IMR-90 (cell line): Measurements from ENCODE around the gene PAQR4. TPM values are rescaled to one million over a fixed set of nuclear protein-coding genes. Genes with fewer than 3 reads are reported as not detected.

ENCODE experiments used
- ATAC-seq: fragments of 200-7000 bp; cut with Tn5 transposase; 2 replicates; pipeline ENCODE4 v1.9.1; 2020; ENCODE audit warnings: low read depth, mild to moderate bottlenecking, moderate library complexity
- BruUV-seq: library from RNA; stranded (reverse); fragments of 400-500 nt; replicated peaks from 2 replicates; lab custom pipeline; 2021; lab: Mats Ljungman, UMichigan
- CTCF ChIA-PET: fragments of 300-600 bp; formaldehyde crosslinking; extraction: SDS; loops from one replicate; lab custom pipeline; 2021; ENCODE audit warnings: antibody characterized with exemption; lab: Yijun Ruan, JAX
- POLR2A ChIA-PET: fragments of 300-600 bp; sonication (Branson Sonifier 250); formaldehyde crosslinking; loops from one replicate; lab custom pipeline; 2022; ENCODE audit warnings: antibody characterized with exemption; ENCODE audit not compliant: unreplicated experiment; lab: Charles Lee
- DNase-seq: peaks from one replicate; pipeline ENCODE4 v3.0.0; 2013
- H2AFZ ChIP-seq: replicated peaks from 2 replicates; pipeline ENCODE3; 2013; ENCODE audit warnings: low read length, mild to moderate bottlenecking; ENCODE audit not compliant: poor library complexity
- H2AK5ac ChIP-seq: 2 replicates; pipeline ENCODE4 v1.6.1; 2013; ENCODE audit warnings: low read depth, low read length, inconsistent platforms
- H2AK9ac ChIP-seq: replicated peaks from 2 replicates; pipeline ENCODE3; 2013; ENCODE audit warnings: mild to moderate bottlenecking, low read depth, low read length, moderate library complexity; ENCODE audit not compliant: poor library complexity
- H2BK120ac ChIP-seq: 2 replicates; pipeline ENCODE4 v1.6.1; 2013; ENCODE audit warnings: low read depth, low read length, inconsistent platforms
- H2BK15ac ChIP-seq: 3 replicates; pipeline ENCODE4 v1.6.1; 2013; ENCODE audit warnings: low read depth, low read length, inconsistent platforms
- H2BK20ac ChIP-seq: 2 replicates; pipeline ENCODE4 v1.6.1; 2013; ENCODE audit warnings: low read depth, mild to moderate bottlenecking, inconsistent platforms, low read length, moderate library complexity
- H2BK5ac ChIP-seq: 2 replicates; pipeline ENCODE4 v1.6.1; 2013; ENCODE audit warnings: mild to moderate bottlenecking, low read depth, low read length, inconsistent platforms; ENCODE audit not compliant: poor library complexity, severe bottlenecking
- H3K14ac ChIP-seq: replicated peaks from 2 replicates; pipeline ENCODE4 v1.6.1; 2013; ENCODE audit warnings: low read depth, low read length, inconsistent platforms
- H3K18ac ChIP-seq: 2 replicates; pipeline ENCODE4 v1.6.1; 2013; ENCODE audit warnings: low read depth, low read length, control low read depth
- H3K23ac ChIP-seq: 2 replicates; pipeline ENCODE4 v1.6.1; 2013; ENCODE audit warnings: low read depth, low read length, inconsistent platforms
- H3K27ac ChIP-seq: 2 replicates; pipeline ENCODE4 v1.5.1; 2013; ENCODE audit warnings: mild to moderate bottlenecking, control low read depth, low read length; ENCODE audit not compliant: insufficient read depth
- H3K27me3 ChIP-seq: 2 replicates; pipeline ENCODE4 v1.6.1; 2013; ENCODE audit warnings: low read length; ENCODE audit not compliant: control insufficient read depth, insufficient read depth
- H3K36me3 ChIP-seq: 2 replicates; pipeline ENCODE4 v1.6.1; 2013; ENCODE audit warnings: low read length, mixed read lengths; ENCODE audit not compliant: control insufficient read depth, insufficient read depth
- H3K4ac ChIP-seq: 2 replicates; pipeline ENCODE4 v1.6.1; 2013; ENCODE audit warnings: low read depth, low read length, inconsistent platforms
- H3K4me1 ChIP-seq: 2 replicates; pipeline ENCODE4 v1.6.1; 2013; ENCODE audit warnings: low read length, mixed read lengths; ENCODE audit not compliant: control insufficient read depth, insufficient read depth
- H3K4me2 ChIP-seq: 2 replicates; pipeline ENCODE4 v1.6.1; 2013; ENCODE audit warnings: low read depth, mild to moderate bottlenecking, control low read depth, low read length, moderate library complexity
- H3K4me3 ChIP-seq: 2 replicates; pipeline ENCODE4 v1.5.1; 2013; ENCODE audit warnings: low read depth, mild to moderate bottlenecking, control low read depth, low read length, moderate library complexity; ENCODE audit not compliant: insufficient read depth
- H3K56ac ChIP-seq: 2 replicates; pipeline ENCODE4 v1.6.1; 2013; ENCODE audit warnings: low read length, inconsistent platforms; ENCODE audit not compliant: insufficient read depth; ENCODE audit errors: extremely low read depth
- H3K79me1 ChIP-seq, 2 experiments: 2 replicates each; pipeline ENCODE4 v1.6.1; 2013; ENCODE audit warnings: low read length in 2 of 2, inconsistent platforms in 1 of 2, low read depth in 1 of 2
- H3K9ac ChIP-seq: 2 replicates; pipeline ENCODE4 v1.6.1; 2013; ENCODE audit warnings: low read depth, low read length, control low read depth
- H3K9me1 ChIP-seq: 2 replicates; pipeline ENCODE4 v1.6.1; 2013; ENCODE audit warnings: low read length, inconsistent platforms; ENCODE audit not compliant: insufficient read depth
- H3K9me3 ChIP-seq: 2 replicates; pipeline ENCODE4 v1.6.1; 2013; ENCODE audit warnings: low read length; ENCODE audit not compliant: control insufficient read depth, insufficient read depth
- H4K20me1 ChIP-seq: 2 replicates; pipeline ENCODE4 v1.6.1; 2013; ENCODE audit warnings: low read length, inconsistent platforms; ENCODE audit not compliant: insufficient read depth
- H4K5ac ChIP-seq: 2 replicates; pipeline ENCODE4 v1.6.1; 2013; ENCODE audit warnings: mild to moderate bottlenecking, low read depth, low read length, control low read depth
- H4K8ac ChIP-seq, 2 experiments: 2 replicates each; pipeline ENCODE4 v1.6.1; 2013; ENCODE audit warnings: low read depth in 2 of 2, low read length in 2 of 2, control low read depth in 1 of 2, inconsistent platforms in 1 of 2
- H4K91ac ChIP-seq: 2 replicates; pipeline ENCODE4 v1.6.1; 2013; ENCODE audit warnings: low read depth, low read length, inconsistent platforms; ENCODE audit not compliant: insufficient read depth
- MAZ ChIP-seq: IDR thresholded peaks from 2 replicates; pipeline ENCODE4 v1.6.1; 2012; ENCODE audit warnings: low read depth, mild to moderate bottlenecking, low read length, improper control_type of control experiment, moderate library complexity, borderline replicate concordance
- WGBS, 2 experiments: methylation state at CpG; one replicate each; pipeline versions ENCODE4 v1.1.5 to v1.1.7; 2013; ENCODE audit warnings: missing lambda C conversion rate in 2 of 2; ENCODE audit not compliant: insufficient read length in 1 of 2; ENCODE audit errors: extremely low coverage in 2 of 2; 5-methylcytosine and 5-hydroxymethylcytosine counted together
- dilution Hi-C: fragments of 300-500 bp; cut with HindIII; formaldehyde crosslinking; loops from one replicate; pipeline ENCODE4 v1.14.3; 2018; ENCODE audit warnings: low sequenced_read_pairs; ENCODE audit not compliant: unreplicated experiment
- in situ Hi-C: fragments of 300-500 bp; cut with MboI; formaldehyde crosslinking; loops from 3 replicates; pipeline ENCODE4 v1.14.3; 2019; ENCODE audit warnings: low sequenced_read_pairs, inconsistent platforms, mixed read lengths
- intact Hi-C: fragments of 100-400 bp; cut with micrococcal nuclease; formaldehyde crosslinking; loops from 2 replicates; pipeline ENCODE4 v1.10.0; 2022
- polyA plus RNA-seq, 3 experiments: library from polyadenylated mRNA; depleted of rRNA; stranded (reverse); fragments of >200 nt; gene quantifications; 2 replicates each; pipeline ENCODE4 v1.2.3, GENCODE V29; 2012; ENCODE audit warnings: low replicate concordance in 1 of 3
- total RNA-seq: library from RNA; depleted of rRNA; stranded (reverse); fragments of >200 nt; gene quantifications from 2 replicates; pipeline ENCODE4 v1.2.3, GENCODE V29; 2012

PAQR4 gene
- total and polyA plus RNA-seq, 2 of the 4 experiments (the other 2 are of a cell fraction), result 2.2 to 10.0 TPM

DNA sequence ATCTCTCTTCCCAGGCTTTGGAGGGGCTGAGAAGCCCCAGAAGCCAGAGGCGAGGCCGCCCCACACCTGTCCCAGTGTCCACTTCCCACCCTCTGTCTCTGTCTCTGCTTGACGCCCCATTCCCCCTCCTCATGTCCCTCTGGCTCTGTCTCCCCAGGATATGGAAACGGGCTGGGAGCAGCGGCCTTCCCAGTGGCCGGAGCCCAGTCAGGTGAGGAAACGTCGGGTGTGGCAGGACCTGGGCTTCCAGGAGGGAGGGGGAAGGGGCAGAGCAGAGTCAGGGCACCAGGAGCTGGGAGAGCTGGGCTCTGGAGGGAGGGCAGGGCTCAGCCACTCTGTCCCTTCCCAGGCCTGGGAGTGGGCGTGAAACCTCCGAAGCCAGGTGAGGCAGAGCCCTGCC is 21.7 kb downstream of the PAQR4 start:
- Histone ChIP-seq H2AFZ (no peak overlapping the region), H3K4me2 (no peak overlapping the region), H4K8ac (no peak overlapping the region), H3K23ac (no peak overlapping the region), H2AK5ac (no peak overlapping the region), H3K18ac (no peak overlapping the region), H3K4ac (no peak overlapping the region), H4K20me1 (no peaks in the 10 kb centered on the region), H3K27me3 (peaks cover 28% of the 10 kb centered on the region), H3K9me1 (no peaks in the 10 kb centered on the region), H3K9ac (no peak overlapping the region), H3K27ac (no peak overlapping the region), H2AK9ac (no peak overlapping the region), H3K4me3 (no peak overlapping the region), H3K4me1 (no peaks in the 10 kb centered on the region), H2BK20ac (no peak overlapping the region), H2BK15ac (no peak overlapping the region), H3K9me3 (no peaks in the 10 kb centered on the region), H3K56ac (no peak overlapping the region), H4K91ac (no peak overlapping the region), H2BK5ac (no peak overlapping the region), H3K14ac (no peak overlapping the region), H2BK120ac (no peak overlapping the region), H3K79me1 (no peaks in the 10 kb centered on the region), H4K5ac (no peak overlapping the region), H3K36me3 (no peaks in the 10 kb centered on the region)
- DNase-seq (no peak), ATAC-seq (no peak)
- intact Hi-C loops (no loop called here), in situ Hi-C loops (no loop called here), dilution Hi-C loops (no loop called here)
- no TSS peak for BruUV-seq
- ChIA-PET POLR2A (no interaction called here), CTCF (no interaction called here)
- WGBS, 2 experiments, result no CpG with 5 or more reads among the region's 10 CpGs
- no peak for TF ChIP-seq MAZ
